ENCODE measurements around the gene NQO2.

NQO2 gene

DNA sequence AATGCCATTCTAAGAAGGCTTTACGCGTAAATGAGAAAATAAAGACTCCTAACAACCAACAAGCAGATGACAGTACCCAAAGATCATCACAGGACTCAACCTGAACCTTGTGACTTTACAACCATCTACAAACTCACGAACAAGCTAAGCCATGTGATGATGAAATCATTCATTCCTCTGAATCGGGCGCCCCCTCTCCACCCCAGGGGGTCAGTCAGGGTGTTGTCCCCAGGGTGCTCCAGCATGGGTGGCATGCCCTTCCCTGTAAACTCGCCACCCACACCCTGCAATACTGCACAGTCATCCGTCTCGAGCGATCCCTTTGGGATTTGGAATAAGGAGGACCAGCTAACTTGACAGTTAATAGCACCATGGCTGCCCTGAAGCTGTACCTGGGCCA, 40.9 kb upstream of the NQO2 start:
- no peak for TF ChIP-seq EP300 (IDR thresholded peaks at IDR 0.05; ENCODE audit: borderline replicate concordance)
- TF ChIP-seq, protein P1, sequence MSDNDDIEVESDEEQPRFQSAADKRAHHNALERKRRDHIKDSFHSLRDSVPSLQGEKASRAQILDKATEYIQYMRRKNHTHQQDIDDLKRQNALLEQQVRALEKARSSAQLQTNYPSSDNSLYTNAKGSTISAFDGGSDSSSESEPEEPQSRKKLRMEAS (IDR thresholded peaks at IDR 0.05) = no peak
- no peak for TF ChIP-seq CEBPB (IDR thresholded peaks at IDR 0.05)
- TF ChIP-seq YY1 (IDR thresholded peaks at IDR 0.05; ENCODE audit: low read depth) = no peak
- TF ChIP-seq TEAD4 (IDR thresholded peaks at IDR 0.05) = no peak
- no peak for TF ChIP-seq CREB1 (IDR thresholded peaks at IDR 0.05; ENCODE audit: low read depth)
- TF ChIP-seq NFIC (IDR thresholded peaks at IDR 0.05) = no peak
- TF ChIP-seq TCF12 (IDR thresholded peaks at IDR 0.05; ENCODE audit: low read depth) = no peak
- no peak for TF ChIP-seq EGR1 (IDR thresholded peaks at IDR 0.05)
- TF ChIP-seq, protein P2, sequence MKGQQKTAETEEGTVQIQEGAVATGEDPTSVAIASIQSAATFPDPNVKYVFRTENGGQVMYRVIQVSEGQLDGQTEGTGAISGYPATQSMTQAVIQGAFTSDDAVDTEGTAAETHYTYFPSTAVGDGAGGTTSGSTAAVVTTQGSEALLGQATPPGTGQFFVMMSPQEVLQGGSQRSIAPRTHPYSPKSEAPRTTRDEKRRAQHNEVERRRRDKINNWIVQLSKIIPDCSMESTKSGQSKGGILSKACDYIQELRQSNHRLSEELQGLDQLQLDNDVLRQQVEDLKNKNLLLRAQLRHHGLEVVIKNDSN (IDR thresholded peaks at IDR 0.05) = no peak
- no peak for TF ChIP-seq ZBTB7A (IDR thresholded peaks at IDR 0.05; ENCODE audit: low read depth)
- TF ChIP-seq FOXM1 (IDR thresholded peaks at IDR 0.05; ENCODE audit: borderline replicate concordance, low read depth) = no peak
- TF ChIP-seq RAD21 (IDR thresholded peaks at IDR 0.05; ENCODE audit: low read depth) = no peak
- TF ChIP-seq, protein P3, sequence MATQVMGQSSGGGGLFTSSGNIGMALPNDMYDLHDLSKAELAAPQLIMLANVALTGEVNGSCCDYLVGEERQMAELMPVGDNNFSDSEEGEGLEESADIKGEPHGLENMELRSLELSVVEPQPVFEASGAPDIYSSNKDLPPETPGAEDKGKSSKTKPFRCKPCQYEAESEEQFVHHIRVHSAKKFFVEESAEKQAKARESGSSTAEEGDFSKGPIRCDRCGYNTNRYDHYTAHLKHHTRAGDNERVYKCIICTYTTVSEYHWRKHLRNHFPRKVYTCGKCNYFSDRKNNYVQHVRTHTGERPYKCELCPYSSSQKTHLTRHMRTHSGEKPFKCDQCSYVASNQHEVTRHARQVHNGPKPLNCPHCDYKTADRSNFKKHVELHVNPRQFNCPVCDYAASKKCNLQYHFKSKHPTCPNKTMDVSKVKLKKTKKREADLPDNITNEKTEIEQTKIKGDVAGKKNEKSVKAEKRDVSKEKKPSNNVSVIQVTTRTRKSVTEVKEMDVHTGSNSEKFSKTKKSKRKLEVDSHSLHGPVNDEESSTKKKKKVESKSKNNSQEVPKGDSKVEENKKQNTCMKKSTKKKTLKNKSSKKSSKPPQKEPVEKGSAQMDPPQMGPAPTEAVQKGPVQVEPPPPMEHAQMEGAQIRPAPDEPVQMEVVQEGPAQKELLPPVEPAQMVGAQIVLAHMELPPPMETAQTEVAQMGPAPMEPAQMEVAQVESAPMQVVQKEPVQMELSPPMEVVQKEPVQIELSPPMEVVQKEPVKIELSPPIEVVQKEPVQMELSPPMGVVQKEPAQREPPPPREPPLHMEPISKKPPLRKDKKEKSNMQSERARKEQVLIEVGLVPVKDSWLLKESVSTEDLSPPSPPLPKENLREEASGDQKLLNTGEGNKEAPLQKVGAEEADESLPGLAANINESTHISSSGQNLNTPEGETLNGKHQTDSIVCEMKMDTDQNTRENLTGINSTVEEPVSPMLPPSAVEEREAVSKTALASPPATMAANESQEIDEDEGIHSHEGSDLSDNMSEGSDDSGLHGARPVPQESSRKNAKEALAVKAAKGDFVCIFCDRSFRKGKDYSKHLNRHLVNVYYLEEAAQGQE (IDR thresholded peaks at IDR 0.05; ENCODE audit: low read depth) = no peak
- TF ChIP-seq TAF1 (IDR thresholded peaks at IDR 0.05; ENCODE audit: low read depth) = no peak

DNA sequence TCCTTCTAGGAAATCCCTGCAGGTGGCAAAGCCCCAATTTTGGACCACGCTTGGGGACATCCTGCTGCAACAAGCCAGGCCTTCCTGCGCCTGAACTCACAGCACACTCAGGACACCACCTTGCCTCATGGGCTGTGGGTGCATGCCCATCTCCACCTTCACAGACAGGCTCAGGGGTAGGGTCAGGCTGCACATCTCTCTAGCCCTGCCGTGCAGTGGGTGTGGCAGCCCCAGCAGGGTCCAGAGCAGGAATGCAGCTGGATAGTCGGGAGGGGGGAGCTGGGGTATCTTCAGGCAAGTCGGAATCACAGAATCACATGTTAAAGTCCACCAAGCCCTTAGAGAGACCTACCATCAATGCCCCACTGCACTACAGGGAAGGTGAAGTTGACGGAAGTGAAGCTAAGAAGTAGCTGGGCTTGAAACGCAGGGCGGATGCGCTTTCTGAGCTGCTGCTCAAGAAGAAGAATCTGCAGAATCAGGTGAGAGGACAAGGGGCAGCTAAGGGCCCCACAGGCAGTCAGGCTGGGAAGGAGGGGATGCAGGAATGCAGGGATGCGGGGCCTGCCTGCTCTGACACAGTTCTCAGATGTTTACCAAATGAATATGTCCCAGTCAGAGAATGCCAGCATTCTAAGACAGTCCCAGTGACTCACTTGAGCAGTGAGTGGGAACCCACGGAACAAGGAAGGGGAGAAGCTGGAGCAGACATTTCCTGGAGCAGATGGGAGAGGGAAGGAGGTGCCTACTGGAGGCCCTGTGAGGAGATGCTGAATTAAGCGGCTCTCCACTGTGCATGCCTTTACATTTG, 39.6 kb upstream of the NQO2 start:
- no peak for TF ChIP-seq CREB1 (IDR thresholded peaks at IDR 0.05; ENCODE audit: low read depth)
- TF ChIP-seq NFIC (IDR thresholded peaks at IDR 0.05) = no peak
- TF ChIP-seq, protein P1 (IDR thresholded peaks at IDR 0.05) = no peak
- TF ChIP-seq RAD21 (IDR thresholded peaks at IDR 0.05; ENCODE audit: low read depth) = no peak
- TF ChIP-seq EGR1 (IDR thresholded peaks at IDR 0.05) = no peak
- TF ChIP-seq ZBTB7A (IDR thresholded peaks at IDR 0.05; ENCODE audit: low read depth) = no peak
- TF ChIP-seq, protein P3 (IDR thresholded peaks at IDR 0.05; ENCODE audit: low read depth) = no peak
- no peak for TF ChIP-seq TAF1 (IDR thresholded peaks at IDR 0.05; ENCODE audit: low read depth)

DNA sequence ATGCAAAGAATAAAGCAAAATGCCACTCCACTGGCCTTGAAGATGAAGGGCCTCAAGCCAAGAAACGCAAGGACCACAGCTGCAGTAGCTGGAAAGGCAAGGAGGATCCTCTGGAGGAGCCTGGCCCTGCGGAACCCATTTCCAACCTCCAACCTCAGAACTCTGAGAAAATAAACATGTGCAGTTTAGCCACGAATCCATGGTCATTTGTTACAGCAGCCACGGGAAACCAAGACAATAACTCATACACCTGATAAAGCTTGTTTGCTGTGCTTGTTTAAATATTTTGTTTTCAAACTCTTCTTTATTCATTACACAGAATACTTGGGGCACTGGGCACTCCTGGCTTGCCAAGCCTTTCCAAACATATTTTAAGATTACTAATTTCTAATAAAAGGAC, 38.8 kb upstream of the NQO2 start:
- TF ChIP-seq, protein P1 (IDR thresholded peaks at IDR 0.05) = no peak
- no peak for TF ChIP-seq EGR1 (IDR thresholded peaks at IDR 0.05)
- TF ChIP-seq FOXM1 (IDR thresholded peaks at IDR 0.05; ENCODE audit: borderline replicate concordance, low read depth) = no peak
- no peak for TF ChIP-seq NFIC (IDR thresholded peaks at IDR 0.05)
- no peak for TF ChIP-seq EP300 (IDR thresholded peaks at IDR 0.05; ENCODE audit: borderline replicate concordance)
- TF ChIP-seq CREB1 (IDR thresholded peaks at IDR 0.05; ENCODE audit: low read depth) = no peak
- no peak for TF ChIP-seq YY1 (IDR thresholded peaks at IDR 0.05; ENCODE audit: low read depth)
- TF ChIP-seq, protein P3 (IDR thresholded peaks at IDR 0.05; ENCODE audit: low read depth) = no peak
- TF ChIP-seq, protein P2 (IDR thresholded peaks at IDR 0.05) = no peak
- TF ChIP-seq RAD21 (IDR thresholded peaks at IDR 0.05; ENCODE audit: low read depth) = no peak
- TF ChIP-seq TCF12 (IDR thresholded peaks at IDR 0.05; ENCODE audit: low read depth) = no peak
- no peak for TF ChIP-seq CEBPB (IDR thresholded peaks at IDR 0.05)
- no peak for TF ChIP-seq TAF1 (IDR thresholded peaks at IDR 0.05; ENCODE audit: low read depth)
- no peak for TF ChIP-seq ZBTB7A (IDR thresholded peaks at IDR 0.05; ENCODE audit: low read depth)
- no peak for TF ChIP-seq TEAD4 (IDR thresholded peaks at IDR 0.05)

DNA sequence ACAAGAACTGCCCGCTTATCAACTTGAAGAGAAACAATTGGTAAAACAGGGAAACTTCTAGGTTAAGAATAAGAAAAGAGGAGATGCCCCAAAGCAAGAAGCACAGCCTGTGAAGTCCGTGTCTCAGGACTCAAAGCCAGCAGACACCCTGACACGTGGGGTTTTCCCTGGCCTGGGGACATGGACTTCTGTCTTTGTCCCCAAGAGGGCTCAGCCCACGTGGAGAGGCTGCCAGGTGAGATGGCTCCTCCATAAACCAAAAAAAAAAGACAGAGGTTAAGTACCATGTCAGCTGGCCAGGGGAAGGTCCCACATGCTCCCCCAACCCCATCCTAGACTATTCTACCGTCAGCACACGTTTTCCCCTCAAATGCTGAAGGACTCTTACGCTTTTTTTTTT, 38.2 kb upstream of the NQO2 start:
- no peak for TF ChIP-seq NFIC (IDR thresholded peaks at IDR 0.05)
- TF ChIP-seq, protein P3 (IDR thresholded peaks at IDR 0.05; ENCODE audit: low read depth) = no peak
- no peak for TF ChIP-seq ZBTB7A (IDR thresholded peaks at IDR 0.05; ENCODE audit: low read depth)
- no peak for TF ChIP-seq RAD21 (IDR thresholded peaks at IDR 0.05; ENCODE audit: low read depth)
- TF ChIP-seq FOXM1 (IDR thresholded peaks at IDR 0.05; ENCODE audit: borderline replicate concordance, low read depth) = no peak
- no peak for TF ChIP-seq TCF12 (IDR thresholded peaks at IDR 0.05; ENCODE audit: low read depth)
- TF ChIP-seq CEBPB (IDR thresholded peaks at IDR 0.05) = no peak
- no peak for TF ChIP-seq TAF1 (IDR thresholded peaks at IDR 0.05; ENCODE audit: low read depth)
- TF ChIP-seq, protein P2 (IDR thresholded peaks at IDR 0.05) = no peak
- no peak for TF ChIP-seq TEAD4 (IDR thresholded peaks at IDR 0.05)
- no peak for TF ChIP-seq EP300 (IDR thresholded peaks at IDR 0.05; ENCODE audit: borderline replicate concordance)
- TF ChIP-seq EGR1 (IDR thresholded peaks at IDR 0.05) = no peak
- TF ChIP-seq CREB1 (IDR thresholded peaks at IDR 0.05; ENCODE audit: low read depth) = no peak
- TF ChIP-seq, protein P1 (IDR thresholded peaks at IDR 0.05) = no peak
- TF ChIP-seq YY1 (IDR thresholded peaks at IDR 0.05; ENCODE audit: low read depth) = no peak
